HEK293 (cell line): ENCODE results near the gene CADM1.
A peak's percentile ranks its signal among the peaks of the same experiment; 100 is the strongest.

Experiments
- CTCF ChIA-PET: fragments of 350-600 bp; formaldehyde crosslinking; extraction: SDS; loops from one replicate; lab custom pipeline; 2021; ENCODE audit warnings: antibody characterized with exemption; lab: Yijun Ruan, JAX
- POLR2A ChIA-PET: fragments of 300-600 bp; formaldehyde crosslinking; extraction: SDS; loops from one replicate; lab custom pipeline; 2020; ENCODE audit warnings: antibody characterized with exemption, inconsistent platforms; lab: Yijun Ruan, JAX
- H3K27ac ChIP-seq: fragments of 200-500 bp; sonication (Bioruptor generic); 2 replicates; pipeline ENCODE4 v1.5.1; 2014; ENCODE audit warnings: low read depth, low read length, control low read depth, inconsistent platforms; ENCODE audit errors: extremely low read depth
- H3K36me3 ChIP-seq, 2 experiments: fragments of 200-500 bp in 1 of 2; sonication (Bioruptor generic) in 1 of 2; 1 replicate in 1 of 2; 2 replicates in 1 of 2; pipeline ENCODE4 v1.5.1; 2014 to 2017; ENCODE audit warnings: inconsistent platforms in 2 of 2, low read length in 2 of 2; ENCODE audit not compliant: control insufficient read depth in 2 of 2, insufficient read depth in 1 of 2
- H3K4me1 ChIP-seq: fragments of 200-500 bp; sonication (Bioruptor generic); 2 replicates; pipeline ENCODE4 v1.5.1; 2014; ENCODE audit warnings: mild to moderate bottlenecking, low read length, inconsistent platforms; ENCODE audit not compliant: control insufficient read depth, insufficient read depth
- H3K4me3 ChIP-seq: 2 replicates; pipeline ENCODE4 v1.5.1; 2011; ENCODE audit warnings: low read depth, mild to moderate bottlenecking, control low read depth, low read length, moderate library complexity
- H3K9me3 ChIP-seq: fragments of 200-500 bp; sonication (Bioruptor generic); 2 replicates; pipeline ENCODE4 v1.5.1; 2014; ENCODE audit warnings: low read depth, low read length, inconsistent platforms; ENCODE audit not compliant: control insufficient read depth, insufficient read depth
- BCL11B ChIP-seq: fragments of 450-650 bp; formaldehyde crosslinking; IDR thresholded peaks from 2 replicates; pipeline ENCODE4 v1.5.1; 2016; ENCODE audit warnings: low read depth, missing biosample characterization, missing genetic modification characterization
- PRDM1 ChIP-seq: fragments of 450-650 bp; formaldehyde crosslinking; IDR thresholded peaks from 2 replicates; pipeline ENCODE4; 2016; ENCODE audit warnings: missing biosample characterization, missing genetic modification characterization
- ZBTB48 ChIP-seq: fragments of 450-650 bp; formaldehyde crosslinking; IDR thresholded peaks from 2 replicates; pipeline ENCODE4 v1.5.1; 2016; ENCODE audit warnings: missing biosample characterization, missing genetic modification characterization
- ZNF221 ChIP-seq: fragments of 450-650 bp; formaldehyde crosslinking; IDR thresholded peaks from 2 replicates; pipeline ENCODE4 v1.5.1; 2017; ENCODE audit warnings: missing biosample characterization, missing genetic modification characterization, borderline replicate concordance
- ZNF239 ChIP-seq: fragments of 450-650 bp; formaldehyde crosslinking; IDR thresholded peaks from 2 replicates; pipeline ENCODE4 v1.5.1; 2016; ENCODE audit warnings: missing biosample characterization, missing genetic modification characterization
- ZNF350 ChIP-seq: fragments of 450-650 bp; formaldehyde crosslinking; IDR thresholded peaks from 2 replicates; pipeline ENCODE4 v1.5.0; 2017; ENCODE audit warnings: missing biosample characterization, mild to moderate bottlenecking, missing genetic modification characterization
- ZNF354C ChIP-seq: fragments of 450-650 bp; formaldehyde crosslinking; IDR thresholded peaks from 2 replicates; pipeline ENCODE4 v1.5.1; 2016; ENCODE audit warnings: missing biosample characterization, missing genetic modification characterization, low read depth, borderline replicate concordance
- ZNF571 ChIP-seq: fragments of 450-650 bp; formaldehyde crosslinking; IDR thresholded peaks from 2 replicates; pipeline ENCODE4 v1.5.0; 2017; ENCODE audit warnings: missing biosample characterization, missing genetic modification characterization
- ZNF600 ChIP-seq: fragments of 450-650 bp; formaldehyde crosslinking; IDR thresholded peaks from 2 replicates; pipeline ENCODE4 v1.5.1; 2016; ENCODE audit warnings: missing biosample characterization, missing genetic modification characterization
- ZNF768 ChIP-seq: fragments of 450-650 bp; formaldehyde crosslinking; IDR thresholded peaks from 2 replicates; pipeline ENCODE4 v1.5.1; 2018; ENCODE audit warnings: missing biosample characterization, mild to moderate bottlenecking, missing genetic modification characterization
- ZSCAN23 ChIP-seq: fragments of 450-650 bp; formaldehyde crosslinking; IDR thresholded peaks from 2 replicates; pipeline ENCODE4 v1.5.1; 2016; ENCODE audit warnings: missing biosample characterization, missing genetic modification characterization
- TF ChIP-seq, protein P1 (sequence below): fragments of 450-650 bp; formaldehyde crosslinking; IDR thresholded peaks from 2 replicates; pipeline ENCODE4 v1.5.1; 2016; ENCODE audit warnings: missing biosample characterization, missing genetic modification characterization, borderline replicate concordance
- TF ChIP-seq, protein P2 (sequence below): fragments of 450-650 bp; formaldehyde crosslinking; IDR thresholded peaks from 2 replicates; pipeline ENCODE4 v1.5.1; 2016; ENCODE audit warnings: missing biosample characterization, missing genetic modification characterization
- TF ChIP-seq, protein P3 (sequence below): fragments of 450-650 bp; formaldehyde crosslinking; conservative IDR thresholded peaks from 2 replicates; pipeline ENCODE4 v1.5.1; 2016; ENCODE audit warnings: low read depth, missing biosample characterization, missing genetic modification characterization

The CADM1 gene

DNA sequence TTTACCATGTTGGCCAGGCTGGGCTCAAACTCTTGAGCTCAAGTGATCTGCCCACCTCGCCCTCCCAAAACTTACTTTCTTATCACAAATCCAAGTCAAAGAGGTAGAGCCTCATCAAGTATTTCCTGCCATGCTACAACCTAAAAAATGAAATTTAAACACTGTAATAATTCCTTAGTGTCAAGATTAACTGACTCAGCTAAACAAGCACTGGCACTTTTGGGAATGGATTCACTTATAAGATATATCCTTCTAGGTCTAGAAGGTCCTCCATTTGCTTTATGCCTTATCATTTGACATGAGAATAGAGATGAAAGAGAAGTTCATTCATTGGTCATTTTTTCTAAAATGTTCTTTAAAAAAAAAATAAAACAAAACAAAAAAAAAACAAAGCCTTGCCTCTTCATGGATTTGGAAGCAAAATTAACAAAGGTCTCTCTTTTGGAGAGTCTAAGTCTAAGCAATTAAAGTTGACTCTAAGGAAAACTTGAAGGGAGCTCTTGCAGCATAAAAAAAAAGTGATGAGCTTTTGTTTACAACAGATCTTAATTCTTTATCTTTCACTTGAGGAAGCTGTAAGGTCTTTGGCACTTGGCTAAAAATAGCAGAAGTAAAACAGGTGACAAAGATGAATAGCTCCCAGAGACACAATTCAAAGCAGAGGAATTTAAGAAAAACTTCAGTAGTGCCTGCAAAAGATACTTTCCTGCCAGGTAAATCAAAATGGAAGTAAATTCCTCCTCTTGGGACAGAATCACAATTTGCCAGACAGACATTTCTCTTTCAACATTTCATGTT, 50.3 kb downstream of the CADM1 start:
- ChIA-PET CTCF (interaction anchor here (0.7 to 1.1 kb wide), 2 partner anchors 11 to 81 kb away, joined by 3 to 4 read pairs; no protein-coding TSS in a partner anchor), POLR2A (interaction anchor here (1.1 to 1.6 kb wide), 3 partner anchors 35 to 154 kb away, joined by 3 to 6 read pairs (median 4); partner anchors contain the start of gene CADM1)
- no peaks in the 10 kb centered on the region for H3K36me3 ChIP-seq
- H3K4me3 ChIP-seq = no peak overlapping the region
- TF ChIP-seq ZNF221 (tag by site-specific recombination) (no peak), ZNF600 (tag by site-specific recombination) (no peak), BCL11B (tag by site-specific recombination) (no peak), ZNF239 (no peak), ZNF350 (tag by site-specific recombination) (no peak), ZNF571 (no peak), ZNF768 (tag by site-specific recombination) (no peak)
- TF ChIP-seq, protein P1, sequence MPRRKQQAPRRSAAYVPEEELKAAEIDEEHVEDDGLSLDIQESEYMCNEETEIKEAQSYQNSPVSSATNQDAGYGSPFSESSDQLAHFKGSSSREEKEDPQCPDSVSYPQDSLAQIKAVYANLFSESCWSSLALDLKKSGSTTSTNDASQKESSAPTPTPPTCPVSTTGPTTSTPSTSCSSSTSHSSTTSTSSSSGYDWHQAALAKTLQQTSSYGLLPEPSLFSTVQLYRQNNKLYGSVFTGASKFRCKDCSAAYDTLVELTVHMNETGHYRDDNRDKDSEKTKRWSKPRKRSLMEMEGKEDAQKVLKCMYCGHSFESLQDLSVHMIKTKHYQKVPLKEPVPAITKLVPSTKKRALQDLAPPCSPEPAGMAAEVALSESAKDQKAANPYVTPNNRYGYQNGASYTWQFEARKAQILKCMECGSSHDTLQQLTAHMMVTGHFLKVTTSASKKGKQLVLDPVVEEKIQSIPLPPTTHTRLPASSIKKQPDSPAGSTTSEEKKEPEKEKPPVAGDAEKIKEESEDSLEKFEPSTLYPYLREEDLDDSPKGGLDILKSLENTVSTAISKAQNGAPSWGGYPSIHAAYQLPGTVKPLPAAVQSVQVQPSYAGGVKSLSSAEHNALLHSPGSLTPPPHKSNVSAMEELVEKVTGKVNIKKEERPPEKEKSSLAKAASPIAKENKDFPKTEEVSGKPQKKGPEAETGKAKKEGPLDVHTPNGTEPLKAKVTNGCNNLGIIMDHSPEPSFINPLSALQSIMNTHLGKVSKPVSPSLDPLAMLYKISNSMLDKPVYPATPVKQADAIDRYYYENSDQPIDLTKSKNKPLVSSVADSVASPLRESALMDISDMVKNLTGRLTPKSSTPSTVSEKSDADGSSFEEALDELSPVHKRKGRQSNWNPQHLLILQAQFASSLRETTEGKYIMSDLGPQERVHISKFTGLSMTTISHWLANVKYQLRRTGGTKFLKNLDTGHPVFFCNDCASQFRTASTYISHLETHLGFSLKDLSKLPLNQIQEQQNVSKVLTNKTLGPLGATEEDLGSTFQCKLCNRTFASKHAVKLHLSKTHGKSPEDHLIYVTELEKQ (tag by site-specific recombination) = no peak
- TF ChIP-seq, protein P2, sequence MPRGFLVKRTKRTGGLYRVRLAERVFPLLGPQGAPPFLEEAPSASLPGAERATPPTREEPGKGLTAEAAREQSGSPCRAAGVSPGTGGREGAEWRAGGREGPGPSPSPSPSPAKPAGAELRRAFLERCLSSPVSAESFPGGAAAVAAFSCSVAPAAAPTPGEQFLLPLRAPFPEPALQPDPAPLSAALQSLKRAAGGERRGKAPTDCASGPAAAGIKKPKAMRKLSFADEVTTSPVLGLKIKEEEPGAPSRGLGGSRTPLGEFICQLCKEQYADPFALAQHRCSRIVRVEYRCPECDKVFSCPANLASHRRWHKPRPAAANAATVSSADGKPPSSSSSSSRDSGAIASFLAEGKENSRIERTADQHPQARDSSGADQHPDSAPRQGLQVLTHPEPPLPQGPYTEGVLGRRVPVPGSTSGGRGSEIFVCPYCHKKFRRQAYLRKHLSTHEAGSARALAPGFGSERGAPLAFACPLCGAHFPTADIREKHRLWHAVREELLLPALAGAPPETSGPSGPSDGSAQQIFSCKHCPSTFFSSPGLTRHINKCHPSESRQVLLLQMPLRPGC (tag by site-specific recombination) = no peak
- peaks cover 2% of the 10 kb centered on the region for H3K4me1 ChIP-seq
- H3K27ac ChIP-seq = no peak overlapping the region
- H3K9me3 ChIP-seq = no peaks in the 10 kb centered on the region

DNA sequence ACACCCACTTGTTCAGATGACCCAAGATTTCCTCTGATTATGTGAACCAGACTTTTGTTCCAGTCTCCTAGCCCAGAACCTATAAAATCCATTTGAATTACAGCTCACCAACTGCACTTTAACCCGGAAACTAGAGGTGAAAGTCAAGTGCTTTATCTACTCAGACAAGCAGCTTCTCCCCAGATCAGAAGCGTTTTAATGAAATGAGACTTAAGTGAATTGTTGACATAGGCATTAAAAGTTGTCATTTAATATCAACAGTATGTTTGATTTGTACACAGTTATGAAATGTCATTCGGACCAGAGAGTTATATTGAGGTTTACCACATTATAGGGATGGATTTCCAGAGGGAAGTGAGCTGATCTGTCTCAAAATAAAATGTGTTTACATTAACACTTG, 52.0 kb downstream of the CADM1 start:
- ChIA-PET CTCF (interaction anchor here (0.8 to 1.0 kb wide), 2 partner anchors 95 to 171 kb away, joined by 3 to 4 read pairs; no protein-coding TSS in a partner anchor), POLR2A (interaction anchor here (0.6 to 2.1 kb wide), 5 partner anchors 10 to 555 kb away, joined by 3 to 5 read pairs (median 5); partner anchors contain the start of gene CADM1)
- H3K36me3 ChIP-seq = peaks cover 0 to 5% of the 10 kb centered on the region in 2 experiments; a peak in 1 of 3 replicates
- TF ChIP-seq ZNF354C (no peak), PRDM1 (tag by site-specific recombination) (no peak), ZSCAN23 (tag by site-specific recombination) (peak; percentile 61; the same call in 1 of the 2 replicates), ZNF221 (tag by site-specific recombination) (no peak), ZBTB48 (no peak)
- TF ChIP-seq, protein P2 (tag by site-specific recombination) = peak; percentile 80
- TF ChIP-seq, protein P3, sequence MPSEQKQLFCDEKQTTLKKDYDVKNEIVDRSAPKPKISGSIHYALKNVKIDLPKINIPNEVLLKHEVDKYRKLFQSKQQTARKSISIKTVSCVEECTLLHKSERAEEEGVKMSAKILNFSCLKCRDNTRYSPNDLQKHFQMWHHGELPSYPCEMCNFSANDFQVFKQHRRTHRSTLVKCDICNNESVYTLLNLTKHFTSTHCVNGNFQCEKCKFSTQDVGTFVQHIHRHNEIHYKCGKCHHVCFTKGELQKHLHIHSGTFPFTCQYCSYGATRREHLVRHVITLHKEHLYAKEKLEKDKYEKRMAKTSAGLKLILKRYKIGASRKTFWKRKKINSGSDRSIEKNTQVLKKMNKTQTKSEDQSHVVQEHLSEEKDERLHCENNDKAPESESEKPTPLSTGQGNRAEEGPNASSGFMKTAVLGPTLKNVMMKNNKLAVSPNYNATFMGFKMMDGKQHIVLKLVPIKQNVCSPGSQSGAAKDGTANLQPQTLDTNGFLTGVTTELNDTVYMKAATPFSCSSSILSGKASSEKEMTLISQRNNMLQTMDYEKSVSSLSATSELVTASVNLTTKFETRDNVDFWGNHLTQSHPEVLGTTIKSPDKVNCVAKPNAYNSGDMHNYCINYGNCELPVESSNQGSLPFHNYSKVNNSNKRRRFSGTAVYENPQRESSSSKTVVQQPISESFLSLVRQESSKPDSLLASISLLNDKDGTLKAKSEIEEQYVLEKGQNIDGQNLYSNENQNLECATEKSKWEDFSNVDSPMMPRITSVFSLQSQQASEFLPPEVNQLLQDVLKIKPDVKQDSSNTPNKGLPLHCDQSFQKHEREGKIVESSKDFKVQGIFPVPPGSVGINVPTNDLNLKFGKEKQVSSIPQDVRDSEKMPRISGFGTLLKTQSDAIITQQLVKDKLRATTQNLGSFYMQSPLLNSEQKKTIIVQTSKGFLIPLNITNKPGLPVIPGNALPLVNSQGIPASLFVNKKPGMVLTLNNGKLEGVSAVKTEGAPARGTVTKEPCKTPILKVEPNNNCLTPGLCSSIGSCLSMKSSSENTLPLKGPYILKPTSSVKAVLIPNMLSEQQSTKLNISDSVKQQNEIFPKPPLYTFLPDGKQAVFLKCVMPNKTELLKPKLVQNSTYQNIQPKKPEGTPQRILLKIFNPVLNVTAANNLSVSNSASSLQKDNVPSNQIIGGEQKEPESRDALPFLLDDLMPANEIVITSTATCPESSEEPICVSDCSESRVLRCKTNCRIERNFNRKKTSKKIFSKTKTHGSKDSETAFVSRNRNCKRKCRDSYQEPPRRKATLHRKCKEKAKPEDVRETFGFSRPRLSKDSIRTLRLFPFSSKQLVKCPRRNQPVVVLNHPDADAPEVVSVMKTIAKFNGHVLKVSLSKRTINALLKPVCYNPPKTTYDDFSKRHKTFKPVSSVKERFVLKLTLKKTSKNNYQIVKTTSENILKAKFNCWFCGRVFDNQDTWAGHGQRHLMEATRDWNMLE (tag by site-specific recombination) = 0 out of 2 replicates have a peak, but pooled peaks have one; percentile 38

More for the DNA sequence above, 52.0 kb downstream of the CADM1 start:
- no peak overlapping the region for H3K4me3 ChIP-seq
- H3K27ac ChIP-seq = no peak overlapping the region
- H3K4me1 ChIP-seq = peaks cover 2% of the 10 kb centered on the region
- H3K9me3 ChIP-seq = no peaks in the 10 kb centered on the region
